Transverse colon (tissue), 4 donors: Measurements from ENCODE around the gene DCDC2C. TPM values are rescaled to one million over a fixed set of nuclear protein-coding genes. Genes with fewer than 3 reads are reported as not detected.

ENCODE experiments used
- DNase-seq: peaks from one replicate; pipeline ENCODE4 v3.0.0-alpha.2; 2019
- H3K27ac ChIP-seq, 4 donors: fragments of 200-600 bp; sonication (generic); 2 replicates each; pipeline ENCODE4 v1.5.1; 2016 to 2018; ENCODE audit warnings: inconsistent platforms in 4 of 4
- H3K27me3 ChIP-seq: fragments of 200-600 bp; sonication (generic); 2 replicates; pipeline ENCODE4 v1.5.1; 2017; ENCODE audit warnings: inconsistent platforms
- H3K36me3 ChIP-seq, 4 donors: fragments of 200-600 bp; sonication (generic); 2 replicates each; pipeline ENCODE4 v1.5.1; 2017 to 2019; ENCODE audit warnings: inconsistent platforms in 4 of 4
- H3K4me1 ChIP-seq, 4 donors: fragments of 200-600 bp; sonication (generic); 2 replicates each; pipeline ENCODE4 v1.5.1; 2017 to 2020; ENCODE audit warnings: inconsistent platforms in 4 of 4
- H3K4me3 ChIP-seq, 4 donors: fragments of 200-600 bp; sonication (generic); 1 replicate in 1 of 4; 2 replicates in 3 of 4; pipeline versions ENCODE4 v1.5.1 to v1.6.1; 2017 to 2019; ENCODE audit warnings: inconsistent platforms in 4 of 4
- H3K9me3 ChIP-seq, 2 donors: fragments of 200-600 bp; sonication (generic); 2 replicates each; pipeline ENCODE4 v1.5.1; 2017 to 2019; ENCODE audit warnings: inconsistent platforms in 2 of 2
- CTCF ChIP-seq, 5 experiments: fragments of 200-600 bp in 3 of 5; fragments of 450-650 bp in 2 of 5; sonication (generic) in 3 of 5; IDR thresholded peaks; 1 replicate in 2 of 5; 2 replicates in 3 of 5; pipeline ENCODE4 v1.5.1; 2016 to 2017; ENCODE audit warnings: antibody characterized with exemption in 5 of 5, inconsistent platforms in 3 of 5, mild to moderate bottlenecking in 2 of 5, moderate library complexity in 1 of 5
- EP300 ChIP-seq: sonication (generic); formaldehyde crosslinking; IDR thresholded peaks from one replicate; pipeline ENCODE4 v1.6.1; 2017; ENCODE audit warnings: antibody characterized with exemption, low read depth
- POLR2A ChIP-seq: fragments of 450-650 bp; IDR thresholded peaks from one replicate; pipeline ENCODE4 v1.6.1; 2016; ENCODE audit warnings: antibody characterized with exemption, mild to moderate bottlenecking, moderate library complexity
- POLR2AphosphoS5 ChIP-seq, 3 donors: sonication (generic); formaldehyde crosslinking; IDR thresholded peaks; one replicate each; pipeline ENCODE4 v1.6.1; 2016; ENCODE audit warnings: antibody characterized with exemption in 3 of 3
- WGBS, 2 donors: methylation state at CpG; one replicate each; pipeline ENCODE4 v1.1.5; 2018; ENCODE audit warnings: low coverage in 1 of 2; 5-methylcytosine and 5-hydroxymethylcytosine counted together
- in situ Hi-C, 4 donors: fragments of 200-750 bp; cut with MboI; loops; one replicate each; pipeline versions ENCODE4 v1.15.0 to v1.15.1; 2017; ENCODE audit warnings: low sequenced_read_pairs in 3 of 4, low pct_ligation_motif_present in 1 of 4, low pct_unique_long_range_greater_than_20kb in 1 of 4
- intact Hi-C: fragments of 100-400 bp; cut with DNase I; formaldehyde crosslinking; loops from one replicate; pipeline ENCODE4 v1.15.1; 2023; ENCODE audit warnings: low total_unique reads
- total RNA-seq, 4 donors: library from RNA; depleted of rRNA; stranded (reverse); fragments of >200 nt; gene quantifications; one replicate each; pipeline ENCODE4 v1.1.0, GENCODE V29; 2016

The DCDC2C gene
- total RNA-seq, 4 donors from 2014 or later, result not detected

- no peaks in the 10 kb centered on the region for H3K4me1 ChIP-seq
- no peak for DNase-seq
- intact Hi-C loops, result loop anchor here (10.0 kb wide), 1 partner anchor 63 kb away; no protein-coding TSS in a partner anchor
- in situ Hi-C loops, result no loop called here
- no peaks in the 10 kb centered on the region for H3K36me3 ChIP-seq
- TF ChIP-seq POLR2A (no peak), POLR2AphosphoS5 (IDR thresholded peaks at IDR 0.05) (no peak), EP300 (no peak), CTCF (IDR thresholded peaks at IDR 0.05) (no peak)
- no peak overlapping the region for H3K4me3 ChIP-seq
- H3K9me3 ChIP-seq, result no peaks in the 10 kb centered on the region
- no peaks in the 10 kb centered on the region for H3K27me3 ChIP-seq
- no peak overlapping the region for H3K27ac ChIP-seq
Measured at GRCh38 chr2:3787768-3788167, 84.4 kb downstream of the DCDC2C start.

GRCh38 chr2:3789256-3789655, 85.9 kb downstream of the DCDC2C start:
- Histone ChIP-seq H3K4me3 (no peak overlapping the region), H3K27me3 (no peaks in the 10 kb centered on the region), H3K27ac (no peak overlapping the region), H3K36me3 (no peaks in the 10 kb centered on the region), H3K4me1 (no peaks in the 10 kb centered on the region), H3K9me3 (no peaks in the 10 kb centered on the region)
- DNase-seq, result no peak
- WGBS, 2 donors, result 38% methylated on average over 1 of the region's 1 CpG
- TF ChIP-seq CTCF (IDR thresholded peaks at IDR 0.05), result no peak
- TF ChIP-seq POLR2A, result no peak
- no peak for TF ChIP-seq EP300
- TF ChIP-seq POLR2AphosphoS5 (IDR thresholded peaks at IDR 0.05), result no peak
- intact Hi-C loops, result loop anchor here (10.0 kb wide), 1 partner anchor 64 kb away; no protein-coding TSS in a partner anchor
- in situ Hi-C loops, result no loop called here

GRCh38 chr2:3793249-3793648, 89.9 kb downstream of the DCDC2C start:
- Histone ChIP-seq H3K9me3 (no peaks in the 10 kb centered on the region), H3K4me1 (no peaks in the 10 kb centered on the region), H3K27ac (no peak overlapping the region), H3K36me3 (no peaks in the 10 kb centered on the region), H3K27me3 (no peaks in the 10 kb centered on the region), H3K4me3 (no peak overlapping the region)
- intact Hi-C loops (loop anchor here (5.0 kb wide), 1 partner anchor 44 kb away; no protein-coding TSS in a partner anchor), in situ Hi-C loops (no loop called here)
- 94% methylated on average over 5 of the region's 5 CpGs; no CpG with 5 or more reads in 1 of the 2 donors for WGBS, 2 donors
- no peak for DNase-seq
- no peak for TF ChIP-seq CTCF (IDR thresholded peaks at IDR 0.05)

GRCh38 chr2:3801506-3801905, 98.1 kb downstream of the DCDC2C start:
- Histone ChIP-seq H3K36me3 (no peaks in the 10 kb centered on the region), H3K9me3 (no peaks in the 10 kb centered on the region), H3K4me1 (no peaks in the 10 kb centered on the region), H3K4me3 (no peak overlapping the region), H3K27ac (no peak overlapping the region), H3K27me3 (no peaks in the 10 kb centered on the region)
- intact Hi-C loops (no loop called here), in situ Hi-C loops (no loop called here)
- TF ChIP-seq CTCF (IDR thresholded peaks at IDR 0.05) (no peak), POLR2A (no peak), POLR2AphosphoS5 (IDR thresholded peaks at IDR 0.05) (no peak), EP300 (no peak)
- 50% methylated on average over 4 of the region's 4 CpGs; no CpG with 5 or more reads in 1 of the 2 donors for whole genome bisulfite sequencing, 2 donors
- no peak for DNase-seq
